NCI-H526 (cell line): Measurements from ENCODE around the gene ILDR2.

Experiments
- DNase-seq, 2 experiments: peaks; one replicate each; lab custom pipeline; 2025; lab: John Stamatoyannopoulos, UW

ILDR2 gene, protein sequence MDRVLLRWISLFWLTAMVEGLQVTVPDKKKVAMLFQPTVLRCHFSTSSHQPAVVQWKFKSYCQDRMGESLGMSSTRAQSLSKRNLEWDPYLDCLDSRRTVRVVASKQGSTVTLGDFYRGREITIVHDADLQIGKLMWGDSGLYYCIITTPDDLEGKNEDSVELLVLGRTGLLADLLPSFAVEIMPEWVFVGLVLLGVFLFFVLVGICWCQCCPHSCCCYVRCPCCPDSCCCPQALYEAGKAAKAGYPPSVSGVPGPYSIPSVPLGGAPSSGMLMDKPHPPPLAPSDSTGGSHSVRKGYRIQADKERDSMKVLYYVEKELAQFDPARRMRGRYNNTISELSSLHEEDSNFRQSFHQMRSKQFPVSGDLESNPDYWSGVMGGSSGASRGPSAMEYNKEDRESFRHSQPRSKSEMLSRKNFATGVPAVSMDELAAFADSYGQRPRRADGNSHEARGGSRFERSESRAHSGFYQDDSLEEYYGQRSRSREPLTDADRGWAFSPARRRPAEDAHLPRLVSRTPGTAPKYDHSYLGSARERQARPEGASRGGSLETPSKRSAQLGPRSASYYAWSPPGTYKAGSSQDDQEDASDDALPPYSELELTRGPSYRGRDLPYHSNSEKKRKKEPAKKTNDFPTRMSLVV

DNA sequence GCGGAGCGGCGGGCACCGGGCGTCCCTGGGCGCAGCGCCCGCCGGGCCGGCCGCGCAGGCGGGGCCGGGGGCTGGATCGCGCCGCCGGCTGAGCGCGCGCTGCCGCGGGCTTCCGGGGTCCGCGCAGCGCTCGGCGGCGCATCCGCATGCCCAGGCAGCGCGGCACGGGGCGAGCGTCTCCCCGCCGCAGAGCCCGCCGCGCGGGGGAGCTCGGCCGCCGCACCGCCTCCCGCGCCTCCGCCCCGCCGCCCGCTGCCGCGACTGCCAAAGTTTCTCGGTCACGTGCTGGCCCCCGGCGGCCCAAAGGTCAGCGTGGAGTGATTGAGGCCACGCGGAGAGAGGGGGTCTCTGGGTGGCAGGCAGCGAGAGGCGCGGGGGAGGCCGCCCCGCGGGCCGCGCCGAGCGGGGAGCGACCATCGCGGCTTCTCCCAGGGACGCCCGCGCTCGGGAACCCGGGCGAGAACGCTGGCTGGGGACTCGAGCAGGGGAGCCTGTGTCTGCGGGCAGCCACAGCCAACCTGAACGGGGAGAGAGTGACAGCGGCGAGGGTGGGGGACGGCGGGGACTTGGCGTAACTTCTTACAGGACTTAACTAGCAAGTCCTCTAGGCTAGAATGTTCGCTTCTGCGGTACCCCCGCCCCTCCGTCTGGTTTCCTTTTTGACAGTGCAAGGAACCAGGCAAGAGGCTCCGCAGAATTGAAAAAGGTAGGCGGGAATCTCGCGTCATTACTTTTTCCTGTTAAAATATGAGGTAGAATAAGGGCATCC, at the start of gene ILDR2:
Gene ILDR2, minus strand, starts transcription at position 180 of the 769 bp plus-strand sequence. CDS start 272 bp downstream, outside the sequence.
- peak; percentile 40 to 86 for DNase-seq

DNA sequence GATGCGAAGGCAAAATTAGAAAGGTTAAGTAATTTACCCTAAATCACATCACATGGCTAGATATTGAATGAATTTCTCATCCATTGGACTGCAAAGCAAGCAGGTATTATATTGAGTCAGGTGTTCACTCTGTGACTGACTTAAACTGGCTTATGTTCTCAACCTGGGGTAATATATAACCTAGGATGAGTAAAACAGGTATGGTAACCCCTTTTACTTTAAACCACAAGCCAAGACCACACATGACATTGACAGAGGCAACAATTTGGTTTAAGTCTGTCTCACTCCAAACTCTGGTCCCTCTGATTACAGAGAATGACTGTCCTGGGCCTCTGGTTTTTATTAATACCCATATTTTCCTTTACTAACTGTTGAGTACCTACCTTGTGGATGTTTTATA, 47.0 kb upstream of the ILDR2 start:
- DNase-seq, result no peak

DNA sequence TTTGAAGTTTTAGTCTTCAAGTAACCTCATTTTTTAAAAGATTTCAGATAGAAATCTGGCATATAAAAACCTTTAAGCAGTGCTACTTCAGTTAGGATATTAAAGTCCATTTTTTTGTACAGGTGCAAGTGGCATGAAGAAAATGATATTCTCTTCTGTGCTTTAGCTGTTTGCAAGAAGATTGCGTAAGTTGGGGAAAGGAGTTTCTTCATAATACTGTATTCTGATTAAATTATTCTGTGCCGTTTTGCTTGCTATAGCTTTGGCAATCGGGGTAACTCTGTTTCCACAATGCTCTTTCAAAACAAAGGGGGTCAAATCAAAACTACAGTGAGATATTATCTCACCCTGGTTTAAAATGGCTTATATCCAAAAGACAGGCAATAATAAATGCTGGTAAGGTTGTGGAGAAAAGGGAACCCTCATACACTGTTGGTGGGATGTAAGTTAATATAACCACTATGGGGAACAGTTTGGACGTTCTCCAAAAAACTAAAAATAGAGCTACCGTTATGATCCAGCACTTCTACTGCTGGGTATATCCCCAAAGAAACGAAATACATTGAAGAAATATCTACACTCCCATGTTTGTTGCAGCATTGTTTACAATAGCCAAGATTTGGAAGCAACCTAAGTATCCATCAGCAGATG, 40.9 kb upstream of the ILDR2 start:
- DNase-seq, result no peak

DNA sequence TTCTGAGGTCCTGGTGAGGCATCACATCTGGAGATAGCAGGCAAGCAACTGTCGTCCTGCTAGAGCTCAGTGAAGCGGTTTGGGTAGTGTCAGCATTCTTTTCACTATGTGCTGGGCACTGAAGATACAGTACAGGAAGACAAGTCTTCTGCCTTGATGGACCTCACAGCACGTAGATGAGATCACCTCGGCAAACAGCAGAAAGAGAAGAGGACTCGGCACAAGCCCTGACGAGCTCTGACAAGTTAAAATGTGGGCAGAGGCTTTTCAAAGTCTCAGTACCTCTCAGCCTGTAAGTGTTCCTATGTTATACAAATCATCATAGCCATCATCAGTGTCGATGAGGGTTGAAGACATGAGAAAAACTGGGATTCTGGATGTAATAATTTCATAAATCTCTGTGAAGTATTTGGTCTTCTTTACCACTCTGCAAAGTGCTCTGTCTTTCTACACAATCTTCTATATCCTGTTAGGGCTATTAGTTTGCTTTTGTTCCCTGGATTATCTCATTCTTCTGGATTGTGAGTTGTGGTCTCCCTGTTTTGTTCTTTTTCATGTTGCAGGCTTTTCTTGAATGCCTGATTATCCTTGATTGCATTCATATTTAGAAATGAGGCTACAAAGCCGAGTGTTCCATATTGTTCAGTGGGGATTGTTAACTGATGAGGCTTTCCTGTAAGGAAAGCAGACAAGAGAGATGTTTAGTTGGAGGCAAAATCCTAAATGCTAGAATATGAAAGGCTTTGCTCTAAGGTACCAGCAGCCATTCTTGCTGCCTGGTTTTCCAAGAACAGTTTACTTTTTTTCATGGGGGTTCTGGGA, 38.0 kb upstream of the ILDR2 start:
- DNase-seq, result no peak

DNA sequence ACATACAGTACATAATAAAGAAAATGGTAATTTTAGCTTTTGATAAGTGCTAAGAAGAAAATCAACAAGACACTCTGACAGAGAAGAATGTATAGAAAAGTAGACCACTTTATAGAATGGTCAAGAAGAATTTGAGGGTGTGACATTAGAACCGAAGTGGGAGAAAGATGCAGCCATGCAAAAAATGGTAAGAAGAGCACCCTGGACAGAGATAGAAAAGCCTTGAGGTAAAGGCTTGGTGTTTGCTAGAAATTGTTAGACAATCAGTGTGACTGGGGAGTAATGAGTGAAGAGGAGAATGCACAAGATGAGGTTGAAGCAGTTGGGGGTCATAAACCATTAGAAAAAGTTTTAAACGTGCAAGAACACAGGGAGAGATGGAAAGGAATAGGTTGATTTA, 37.2 kb upstream of the ILDR2 start:
- no peak for DNase-seq

DNA sequence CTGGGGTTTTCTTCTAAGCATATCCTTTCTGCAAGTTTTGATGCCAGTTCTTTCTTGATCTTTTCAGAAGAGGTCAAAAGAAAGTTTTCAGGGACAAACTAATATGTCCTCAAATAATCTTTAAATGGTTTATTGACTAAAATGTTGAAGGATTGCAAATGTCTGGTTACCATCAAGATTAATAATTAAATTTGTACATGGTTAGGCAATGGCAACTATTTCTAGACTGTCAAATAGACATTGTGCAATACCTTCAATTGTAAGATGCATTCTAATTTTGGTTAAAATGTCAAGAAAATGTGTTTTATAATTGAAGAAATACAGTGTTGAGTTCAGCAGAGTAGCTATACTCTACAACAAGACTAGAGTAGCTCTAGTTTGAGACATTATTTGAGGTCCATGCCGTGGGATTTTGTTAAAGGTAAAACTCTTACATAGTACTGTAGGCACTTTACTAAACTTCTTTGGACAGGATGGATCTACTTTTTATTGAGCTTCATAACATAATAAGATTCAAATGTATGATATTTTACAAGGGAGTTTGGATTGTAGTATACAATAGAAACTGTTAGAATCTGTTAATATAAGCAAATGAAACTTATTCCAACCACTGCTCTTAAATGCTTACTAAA, 36.3 kb upstream of the ILDR2 start:
- DNase-seq, result no peak

DNA sequence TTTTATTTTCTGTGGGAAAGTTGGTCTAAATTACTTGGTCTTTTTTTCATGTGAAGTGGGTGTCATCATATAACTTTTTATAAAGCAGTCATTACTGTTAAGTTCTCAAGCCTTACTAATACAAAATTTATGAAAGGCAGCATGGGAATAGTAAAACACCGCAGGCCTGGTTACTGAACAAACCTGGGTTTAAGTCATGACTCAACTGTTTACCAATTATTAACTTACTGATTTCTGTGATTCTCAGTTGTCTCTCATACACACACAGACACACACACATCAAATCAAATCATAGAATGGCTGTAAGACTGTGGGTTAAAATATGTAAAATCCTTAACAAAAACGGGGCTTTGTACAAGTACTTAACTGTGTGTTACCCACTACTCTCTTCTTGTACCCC, 28.4 kb upstream of the ILDR2 start:
- no peak for DNase-seq

DNA sequence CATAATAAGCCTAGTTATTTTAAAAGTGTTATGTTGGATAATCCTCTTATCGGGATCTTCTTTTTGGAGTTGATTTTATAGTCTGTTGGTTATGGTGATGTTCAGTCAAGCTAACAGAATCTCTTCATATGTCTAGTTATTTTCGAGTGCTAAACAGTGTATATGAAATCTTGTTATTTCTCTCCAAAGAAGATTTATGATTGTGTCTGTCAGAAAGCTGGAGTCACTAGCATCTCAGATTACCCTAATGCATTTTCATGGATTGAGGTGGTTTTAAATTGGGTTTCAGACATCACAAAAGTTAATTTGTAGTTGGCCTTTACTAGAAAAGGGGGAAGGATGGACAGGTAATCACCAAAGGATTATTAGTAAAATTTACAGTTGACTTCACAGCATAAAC, 27.0 kb upstream of the ILDR2 start:
- no peak for DNase-seq

DNA sequence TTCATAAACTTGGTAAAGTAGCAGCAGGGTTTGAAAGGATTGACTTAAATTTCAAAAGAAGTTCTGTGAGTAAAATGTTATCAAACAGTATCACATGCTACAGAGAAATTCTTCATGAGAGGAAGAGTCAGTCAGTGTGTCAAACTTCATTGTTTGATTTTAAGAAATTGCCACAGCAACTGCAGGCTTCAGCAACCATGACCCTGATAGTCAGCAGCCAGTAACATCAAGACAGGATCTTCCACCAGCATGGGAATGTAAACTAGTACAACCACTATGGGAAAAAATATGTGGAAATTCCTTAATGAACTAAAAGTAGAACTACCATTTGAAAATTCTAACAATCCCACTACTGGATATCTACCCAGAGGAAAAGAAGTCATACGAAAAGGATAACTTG, 25.2 kb upstream of the ILDR2 start:
- no peak for DNase-seq

DNA sequence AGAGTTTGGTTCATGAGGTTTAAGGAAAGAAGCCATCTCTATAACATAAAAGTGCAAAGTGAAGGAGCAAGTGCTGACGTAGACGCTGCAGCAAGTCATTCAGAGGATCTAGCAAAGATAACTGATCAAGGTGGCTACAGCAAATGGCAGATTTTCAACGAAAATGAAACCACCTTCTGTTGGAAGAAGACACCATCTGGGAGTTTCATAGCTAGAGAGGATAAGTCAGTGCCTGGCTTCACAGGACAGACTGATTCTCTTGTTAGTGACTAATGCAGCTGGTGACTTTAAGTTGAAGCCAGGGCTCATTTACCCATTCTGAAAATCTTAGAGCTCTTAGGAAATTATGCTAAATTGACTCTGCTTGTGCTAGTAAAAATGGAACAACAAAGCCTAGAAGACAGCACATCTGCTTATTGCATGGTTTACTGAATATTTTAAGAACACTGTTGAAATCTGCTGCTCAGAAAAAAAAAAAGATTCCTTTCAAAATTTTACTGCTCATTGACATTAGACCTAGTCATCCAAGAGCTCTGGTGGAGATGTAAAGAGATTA, 24.2 kb upstream of the ILDR2 start:
- DNase-seq, result no peak

DNA sequence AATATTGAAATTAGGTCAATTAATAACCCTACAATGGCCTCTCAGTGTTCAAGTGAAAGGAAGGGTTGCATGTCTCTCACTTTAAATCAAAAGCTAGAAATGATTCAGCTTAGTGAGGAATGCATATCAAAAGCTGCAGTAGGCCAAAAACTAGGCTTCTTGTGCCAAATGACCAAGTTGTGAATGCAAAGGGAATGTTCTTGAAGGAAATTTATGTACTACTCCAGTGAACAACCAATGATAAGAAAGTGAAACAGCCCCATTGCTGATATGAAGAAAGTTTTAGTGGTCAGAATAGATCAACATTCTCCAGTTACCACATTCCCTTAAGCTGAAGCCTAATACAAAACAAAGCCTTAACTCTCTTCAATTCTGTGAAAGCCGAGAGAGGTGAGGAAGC, 23.7 kb upstream of the ILDR2 start:
- no peak for DNase-seq

DNA sequence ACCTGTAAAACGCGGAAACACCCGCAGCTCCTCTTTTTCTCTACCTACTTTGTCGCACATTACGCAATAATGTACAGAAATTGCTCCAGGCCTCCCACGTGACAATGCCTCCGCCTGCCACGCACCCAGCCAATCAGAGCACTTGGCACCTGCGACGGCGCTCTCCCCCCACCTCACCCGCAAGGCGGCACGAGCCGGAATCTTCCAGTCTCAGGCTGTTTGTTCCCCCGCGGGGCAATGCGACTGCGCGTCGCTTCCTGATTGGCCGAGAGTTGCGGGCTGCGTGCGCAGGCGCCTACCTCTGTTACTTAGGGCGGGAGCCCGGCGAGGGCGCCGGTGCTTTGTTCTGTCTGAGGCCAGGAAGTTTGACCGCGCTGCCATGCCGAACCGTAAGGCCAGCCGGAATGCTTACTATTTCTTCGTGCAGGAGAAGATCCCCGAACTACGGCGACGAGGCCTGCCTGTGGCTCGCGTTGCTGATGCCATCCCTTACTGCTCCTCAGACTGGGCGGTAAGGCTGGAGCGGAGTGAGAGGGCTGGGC, 13.7 kb upstream of the ILDR2 start, which contains the start of gene MAEL:
Gene MAEL, plus strand, starts transcription at position 307 of the 542 bp plus-strand sequence. Its CDS starts 73 bp downstream, at position 380.
- no peak for DNase-seq

DNA sequence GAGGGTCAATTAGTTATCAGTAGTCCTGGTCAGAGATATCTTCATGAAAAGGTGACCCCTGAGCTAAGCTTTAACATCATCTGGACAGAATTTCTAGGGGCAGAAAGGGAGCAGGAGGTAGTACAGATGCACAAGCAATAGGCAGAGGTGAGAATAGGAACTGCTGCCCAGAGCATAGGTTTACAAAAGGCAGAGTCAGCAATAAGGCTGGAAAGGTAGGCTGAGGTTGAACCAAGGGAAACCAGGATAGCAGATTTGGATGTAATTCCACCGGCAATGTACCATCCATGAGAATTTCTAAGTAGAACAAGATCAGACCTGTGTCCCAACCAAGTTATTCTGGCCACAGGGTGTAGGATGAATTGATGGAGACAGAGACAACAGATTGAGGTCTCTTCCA, 6.2 kb upstream of the ILDR2 start:
- no peak for DNase-seq

DNA sequence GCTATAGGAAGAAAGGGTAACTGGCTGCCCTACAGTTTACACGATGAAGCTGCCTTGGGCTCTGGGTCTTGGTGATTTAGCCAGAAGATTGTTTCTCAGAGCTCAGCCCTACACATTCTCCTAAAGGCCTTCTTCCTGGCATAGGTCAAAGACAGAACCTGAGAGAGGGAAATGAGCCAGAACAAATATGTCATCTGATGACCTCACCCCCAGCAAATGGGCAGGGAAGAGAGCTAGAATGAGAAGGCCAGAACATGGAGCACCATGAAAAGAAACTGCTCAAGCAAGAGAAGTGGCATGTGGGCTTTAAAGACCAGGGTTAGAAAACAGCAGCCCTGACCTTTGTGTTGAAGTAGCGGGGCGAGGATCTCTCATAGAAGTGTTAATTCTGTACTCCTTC, 5.5 kb upstream of the ILDR2 start:
- DNase-seq, result no peak

DNA sequence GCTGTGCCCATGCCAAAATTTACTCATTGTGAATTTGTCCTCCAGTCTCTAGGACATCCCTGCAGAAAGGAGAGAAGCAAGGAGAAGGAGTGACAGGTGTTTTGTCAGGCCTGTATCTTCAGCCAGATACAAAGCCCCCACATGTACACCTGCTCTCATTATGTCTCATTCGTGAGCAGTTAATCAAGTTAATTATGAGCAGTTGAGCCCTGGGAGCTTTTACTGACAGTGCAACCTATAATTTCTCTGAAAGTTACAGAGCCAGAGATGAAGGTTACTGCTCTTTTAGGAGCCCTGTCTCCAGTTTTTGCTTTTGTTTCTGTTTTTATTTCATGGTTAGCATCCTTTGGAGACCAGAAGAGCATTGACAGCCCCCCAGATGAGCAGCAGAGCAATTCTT, 5.0 kb upstream of the ILDR2 start:
- no peak for DNase-seq

DNA sequence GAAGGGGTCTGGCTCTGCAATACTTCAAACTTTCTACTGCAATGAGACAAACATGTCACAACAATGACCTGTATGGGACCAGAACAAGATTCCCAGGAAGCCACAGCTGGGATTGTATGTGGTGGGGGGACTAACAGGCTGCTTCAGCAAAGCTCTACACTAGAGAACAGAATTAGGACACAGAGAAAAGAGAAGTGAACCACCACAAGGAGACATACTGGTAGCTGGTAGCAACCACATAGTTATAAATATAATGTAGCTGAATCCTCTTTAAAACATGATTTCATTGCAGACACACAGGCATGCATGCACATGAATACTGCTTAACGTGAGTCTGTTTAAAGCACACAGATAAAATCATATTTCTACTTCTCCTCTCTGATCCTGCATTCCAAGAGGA, 3.5 kb upstream of the ILDR2 start:
- no peak for DNase-seq

DNA sequence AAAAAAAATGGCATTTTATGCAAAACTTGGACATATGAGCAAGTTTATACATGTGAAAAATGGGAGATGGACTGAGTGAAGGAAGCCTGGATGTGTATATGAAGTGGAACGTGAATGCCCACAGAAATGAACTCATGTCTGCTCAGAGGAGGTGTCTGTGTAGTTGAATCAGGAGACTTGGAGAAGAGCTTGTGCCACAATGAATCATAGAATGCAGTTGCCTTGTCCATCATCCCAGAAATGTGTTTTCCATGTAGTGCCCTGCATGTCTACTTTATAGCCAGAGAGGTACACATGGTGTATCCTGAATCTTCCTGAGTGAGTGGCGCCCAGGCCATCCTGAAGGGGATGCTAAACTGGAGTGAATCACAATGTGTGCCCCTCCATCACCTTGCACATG, 2.6 kb upstream of the ILDR2 start:
- DNase-seq, result no peak

DNA sequence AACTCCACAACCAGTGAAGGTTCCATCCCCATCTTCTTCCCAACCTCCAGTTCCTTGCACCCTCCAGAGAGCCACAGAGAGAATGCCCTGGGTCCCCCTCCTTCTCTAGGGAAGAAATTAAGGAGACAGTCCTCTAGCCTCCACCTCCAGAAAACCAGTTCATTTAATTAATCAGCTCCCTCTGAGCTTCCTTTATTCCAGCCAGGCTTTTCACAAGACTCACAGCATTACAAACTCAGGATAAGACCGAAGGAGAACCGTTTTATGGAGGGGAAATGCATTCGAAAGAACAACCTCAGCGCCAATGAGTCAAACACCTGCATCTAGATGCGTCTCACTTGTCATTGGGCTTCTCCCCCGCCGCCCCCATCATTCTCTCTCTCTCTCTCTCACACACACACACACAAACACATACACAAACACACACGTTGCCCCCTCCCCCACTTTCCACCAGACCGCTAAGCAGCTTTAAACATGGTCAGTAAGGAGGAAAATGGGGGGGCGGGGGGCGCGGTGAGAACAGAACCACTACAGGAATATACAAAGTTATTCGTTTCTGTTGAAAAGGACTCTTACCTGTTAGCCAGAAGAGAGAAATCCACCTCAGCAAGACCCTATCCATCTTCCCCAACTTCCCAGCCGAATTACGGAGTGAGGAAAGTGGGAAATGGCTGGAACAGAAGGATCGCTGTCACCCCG, 544 bp downstream of the ILDR2 start:
- peak in 1 of 2 experiments; percentile 66 for DNase-seq

DNA sequence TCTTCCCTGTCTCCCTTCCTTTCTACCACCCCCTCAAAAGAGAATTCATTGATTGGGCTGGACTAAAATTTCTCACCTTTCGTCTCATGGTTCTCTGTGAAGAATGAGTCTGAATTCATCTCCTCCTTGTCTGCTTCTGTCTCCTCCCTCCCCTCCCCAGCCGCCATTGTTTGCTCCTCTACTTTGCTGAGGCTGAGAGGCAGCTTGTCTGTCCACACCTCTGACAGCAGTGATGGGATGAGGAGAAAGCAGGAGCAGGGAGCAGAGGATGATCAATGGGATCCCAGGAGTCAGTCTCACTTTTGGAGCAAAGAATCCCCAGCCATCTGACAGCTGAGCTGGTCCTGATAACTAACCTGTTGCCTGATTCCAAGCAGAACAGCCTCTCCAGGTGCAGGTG, 2.5 kb downstream of the ILDR2 start:
- DNase-seq, result no peak

DNA sequence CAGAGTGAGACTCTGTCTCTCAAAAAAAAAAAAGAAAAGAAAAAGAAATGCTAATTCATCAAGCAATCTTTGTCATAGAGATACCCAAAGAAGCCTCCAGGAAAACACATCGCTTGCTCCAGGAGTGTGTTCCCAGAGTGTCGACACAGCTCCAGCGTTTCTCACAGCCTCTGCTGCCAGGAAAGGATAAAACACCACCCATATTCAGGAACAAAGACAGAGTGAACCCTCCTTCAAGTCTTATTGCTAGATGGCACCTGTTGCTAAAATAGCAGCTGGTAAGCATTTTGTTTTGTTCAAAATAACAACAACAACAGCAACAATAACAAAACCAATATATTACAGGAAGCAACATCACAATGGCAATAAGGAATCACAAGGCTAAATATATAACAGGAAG, 3.1 kb downstream of the ILDR2 start:
- DNase-seq, result no peak
